Neural crest cell (in vitro differentiated cells): Measurements from ENCODE around the gene PDCD4. TPM values are rescaled to one million over a fixed set of nuclear protein-coding genes. Genes with fewer than 3 reads are reported as not detected.
"Not testable (repeated sequence)": the region's sequence is repeated elsewhere in the genome, so short reads cannot be mapped to it uniquely, and the experiment has no call there.

Source experiments
- DNase-seq: peaks from one replicate; pipeline ENCODE4 v3.0.0; 2021; ENCODE audit warnings: low read depth, mixed read lengths, low spot score
- H3K27ac Mint-ChIP-seq: one replicate; pipeline ENCODE4 v1.8.0; 2021; ENCODE audit warnings: mild to moderate bottlenecking, mixed read lengths; ENCODE audit not compliant: unreplicated experiment
- H3K27me3 Mint-ChIP-seq: 2 replicates; pipeline ENCODE4 v1.8.0; 2021; ENCODE audit warnings: low read depth, mild to moderate bottlenecking, mixed read lengths
- H3K36me3 Mint-ChIP-seq: 2 replicates; pipeline ENCODE4 v1.8.0; 2021; ENCODE audit warnings: low read depth, mild to moderate bottlenecking, mixed read lengths
- H3K4me1 Mint-ChIP-seq: 2 replicates; pipeline ENCODE4 v1.8.0; 2021; ENCODE audit warnings: mixed read lengths
- H3K4me3 Mint-ChIP-seq: one replicate; pipeline ENCODE4 v1.8.0; 2021; ENCODE audit warnings: mild to moderate bottlenecking, mixed read lengths
- H3K9me3 Mint-ChIP-seq: 2 replicates; pipeline ENCODE4 v1.8.0; 2021; ENCODE audit warnings: mixed read lengths
- CTCF ChIP-seq: fragments of 200-600 bp; sonication (generic); conservative IDR thresholded peaks from 2 replicates; pipeline ENCODE4 v1.5.0; 2021; ENCODE audit warnings: antibody characterized with exemption, mild to moderate bottlenecking
- total RNA-seq: library from RNA; stranded (reverse); gene quantifications from 2 replicates; pipeline ENCODE4 v1.2.1, GENCODE V29; 2021

PDCD4 gene
- total RNA-seq, 1 donor from 2014 or later, result 37.8 TPM

GRCh38 chr10:110914431-110914830 is 42.7 kb downstream of the PDCD4 start:
- Mint-ChIP-seq H3K9me3 (no peaks in the 10 kb centered on the region), H3K27me3 (no peaks in the 10 kb centered on the region), H3K4me1 (peaks cover 19% of the 10 kb centered on the region), H3K36me3 (no peaks in the 10 kb centered on the region), H3K4me3 (peak overlapping the region; percentile 38), H3K27ac (no peak overlapping the region)
- TF ChIP-seq CTCF, result no peak
- no peak for DNase-seq

GRCh38 chr10:110915035-110915434 is 43.3 kb downstream of the PDCD4 start:
- H3K27me3 Mint-ChIP-seq, result no peaks in the 10 kb centered on the region
- TF ChIP-seq CTCF, result no peak
- peaks cover 19% of the 10 kb centered on the region for H3K4me1 Mint-ChIP-seq
- no peaks in the 10 kb centered on the region for H3K9me3 Mint-ChIP-seq
- H3K4me3 Mint-ChIP-seq, result peak overlapping the region; percentile 18
- H3K27ac Mint-ChIP-seq, result no peak overlapping the region
- no peak for DNase-seq
- no peaks in the 10 kb centered on the region for H3K36me3 Mint-ChIP-seq

- not testable (repeated sequence) for H3K9me3 Mint-ChIP-seq, DNase-seq, H3K27me3 Mint-ChIP-seq, H3K4me3 Mint-ChIP-seq, H3K27ac Mint-ChIP-seq, H3K36me3 Mint-ChIP-seq
- peaks cover 24% of the 10 kb centered on the region for H3K4me1 Mint-ChIP-seq
These were observed 43.9 kb downstream of the PDCD4 start for GRCh38 chr10:110915600-110915999.

GRCh38 chr10:110916554-110917346 is 45.0 kb downstream of the PDCD4 start:
- Mint-ChIP-seq H3K4me3 (peak overlapping the region; percentile 100), H3K27me3 (no peaks in the 10 kb centered on the region), H3K4me1 (peaks cover 29% of the 10 kb centered on the region), H3K36me3 (no peaks in the 10 kb centered on the region), H3K27ac (no peak overlapping the region), H3K9me3 (no peaks in the 10 kb centered on the region)
- DNase-seq, result no peak
- TF ChIP-seq CTCF, result no peak

- Mint-ChIP-seq H3K4me1 (peaks cover 36% of the 10 kb centered on the region), H3K27ac (peak overlapping the region; percentile 60), H3K27me3 (no peaks in the 10 kb centered on the region), H3K4me3 (peak overlapping the region; percentile 100), H3K36me3 (no peaks in the 10 kb centered on the region), H3K9me3 (no peaks in the 10 kb centered on the region)
- DNase-seq, result peak; percentile 88
- TF ChIP-seq CTCF, result peak; percentile 8
These were observed 46.5 kb downstream of the PDCD4 start for GRCh38 chr10:110918269-110918642.

- H3K27ac Mint-ChIP-seq, result peak within 1 kb of the TSS; percentile 99
- no peaks in the 10 kb centered on the region for H3K27me3 Mint-ChIP-seq
- TF ChIP-seq CTCF, result peak; percentile 1
- H3K9me3 Mint-ChIP-seq, result no peaks in the 10 kb centered on the region
- H3K36me3 Mint-ChIP-seq, result no peaks in the 10 kb centered on the region
- H3K4me1 Mint-ChIP-seq, result peaks cover 36% of the 10 kb centered on the region
- peak within 1 kb of the TSS; percentile 100 for H3K4me3 Mint-ChIP-seq
- no peak for DNase-seq
These were observed 47.1 kb downstream of the PDCD4 start, which contains the start of gene BBIP1 for GRCh38 chr10:110918643-110919348. TSS of gene BBIP1 (minus strand) at chr10:110919180. CDS start at chr10:110918157, 1,023 bp downstream.
